ENCODE data around the gene TANGO2.
A peak's percentile ranks its signal among the peaks of the same experiment; 100 is the strongest.

Gene TANGO2

GRCh38 chr22:20112623-20113511, 92.0 kb downstream of the TANGO2 start:
- in situ Hi-C loops (cut with HindIII; ENCODE audit: low sequenced_read_pairs), result no loop called here

DNA sequence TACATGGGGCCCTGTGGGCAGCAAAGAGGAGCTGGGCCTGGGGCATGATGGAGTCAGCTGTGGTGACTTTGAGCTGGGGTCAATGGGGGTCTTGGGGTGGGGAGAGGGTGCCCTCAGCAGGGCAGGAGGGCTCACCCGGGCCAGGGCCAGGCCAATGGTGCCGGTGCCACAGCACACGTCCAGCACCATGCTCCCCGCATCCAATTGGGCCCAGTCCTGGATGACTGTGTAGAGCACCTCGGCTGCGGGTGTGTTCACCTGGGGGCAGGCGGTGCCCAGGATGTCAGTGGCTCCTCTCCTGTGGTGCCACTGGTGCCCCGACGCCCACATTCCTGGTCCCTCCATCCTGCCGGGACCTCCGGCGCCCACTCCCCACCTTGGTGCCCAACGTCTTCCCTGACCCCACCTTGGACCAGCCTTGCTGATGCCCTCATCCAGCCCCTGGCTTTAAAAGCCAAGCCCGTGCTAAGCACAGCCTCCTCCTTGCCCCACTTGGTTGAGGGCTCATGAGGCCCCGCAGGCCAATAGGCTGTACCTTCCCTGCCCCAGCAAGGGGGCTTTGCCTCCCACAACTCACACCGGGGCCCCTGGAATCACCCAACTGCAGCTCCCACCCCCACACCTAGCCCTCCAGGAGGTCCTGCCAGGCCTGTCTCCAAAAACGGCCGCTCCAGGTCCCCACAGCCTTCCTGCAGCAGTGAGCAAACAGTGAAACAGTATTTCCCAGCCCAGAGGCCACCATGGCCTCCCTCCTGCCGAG, 92.8 kb downstream of the TANGO2 start:
- in situ Hi-C loops (cut with HindIII; ENCODE audit: low sequenced_read_pairs), result no loop called here
- TF ChIP-seq, protein P1, sequence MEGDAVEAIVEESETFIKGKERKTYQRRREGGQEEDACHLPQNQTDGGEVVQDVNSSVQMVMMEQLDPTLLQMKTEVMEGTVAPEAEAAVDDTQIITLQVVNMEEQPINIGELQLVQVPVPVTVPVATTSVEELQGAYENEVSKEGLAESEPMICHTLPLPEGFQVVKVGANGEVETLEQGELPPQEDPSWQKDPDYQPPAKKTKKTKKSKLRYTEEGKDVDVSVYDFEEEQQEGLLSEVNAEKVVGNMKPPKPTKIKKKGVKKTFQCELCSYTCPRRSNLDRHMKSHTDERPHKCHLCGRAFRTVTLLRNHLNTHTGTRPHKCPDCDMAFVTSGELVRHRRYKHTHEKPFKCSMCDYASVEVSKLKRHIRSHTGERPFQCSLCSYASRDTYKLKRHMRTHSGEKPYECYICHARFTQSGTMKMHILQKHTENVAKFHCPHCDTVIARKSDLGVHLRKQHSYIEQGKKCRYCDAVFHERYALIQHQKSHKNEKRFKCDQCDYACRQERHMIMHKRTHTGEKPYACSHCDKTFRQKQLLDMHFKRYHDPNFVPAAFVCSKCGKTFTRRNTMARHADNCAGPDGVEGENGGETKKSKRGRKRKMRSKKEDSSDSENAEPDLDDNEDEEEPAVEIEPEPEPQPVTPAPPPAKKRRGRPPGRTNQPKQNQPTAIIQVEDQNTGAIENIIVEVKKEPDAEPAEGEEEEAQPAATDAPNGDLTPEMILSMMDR (IDR thresholded peaks at IDR 0.05; ENCODE audit: low read depth, low read length, missing control alignments), result no peak
- H3K4me3 ChIP-seq (ENCODE audit: low read depth, low read length), result no peak overlapping the region
- DNase-seq (ENCODE audit: low read depth), result no peak

More at GRCh38 chr22:20112623-20113511, 92.0 kb downstream of the TANGO2 start:
- TF ChIP-seq, protein P1 (IDR thresholded peaks at IDR 0.05; ENCODE audit: low read depth, low read length, missing control alignments), result no peak
- H3K4me3 ChIP-seq (ENCODE audit: low read depth, low read length), result no peak overlapping the region
- DNase-seq (ENCODE audit: low read depth), result no peak

DNA sequence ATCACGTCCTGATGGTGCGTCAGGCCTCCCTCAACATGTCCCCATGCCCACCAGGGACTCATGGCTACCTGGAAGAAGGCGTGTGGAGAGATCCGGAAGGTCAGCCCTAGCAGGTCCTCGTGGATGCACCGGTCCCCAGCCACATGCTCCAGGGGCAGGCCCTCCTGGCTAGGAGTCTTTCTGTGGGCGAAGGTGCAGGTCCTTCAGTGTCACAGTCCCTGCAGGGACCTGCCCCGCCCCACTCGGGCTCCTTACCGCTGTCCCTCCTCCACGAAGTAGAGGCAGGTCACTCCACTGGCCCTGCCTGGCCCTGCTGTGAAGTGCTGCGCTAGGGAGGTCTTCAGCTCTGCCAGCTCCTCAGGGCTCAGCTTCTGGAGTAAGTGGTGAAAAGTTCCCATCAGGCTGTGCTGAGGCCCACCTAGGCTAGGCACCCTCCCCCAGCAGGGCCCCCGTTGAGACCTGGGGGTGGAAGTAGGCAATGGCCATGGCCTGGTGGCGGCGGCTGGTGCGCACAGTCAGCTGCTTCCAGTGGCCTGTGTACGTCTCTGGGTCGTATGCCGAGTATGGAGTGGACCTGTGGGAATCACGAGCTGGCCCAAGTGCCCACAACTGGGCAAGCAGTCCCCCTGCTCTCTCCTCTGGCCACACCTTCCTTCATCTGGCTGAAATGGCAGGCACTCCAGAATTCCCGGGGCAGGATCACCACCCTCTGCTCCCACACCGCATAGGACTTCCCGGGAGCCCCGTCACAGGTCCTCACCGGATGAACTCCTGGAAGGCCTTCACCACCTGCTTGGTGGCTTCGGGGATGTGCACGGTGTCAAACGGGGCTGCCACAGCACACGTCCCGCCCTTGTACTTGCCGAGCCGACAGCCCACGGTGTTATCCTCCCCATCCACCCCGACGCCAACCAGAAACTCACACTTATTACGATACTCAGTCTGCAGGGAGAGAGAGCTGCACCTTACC, 93.9 kb downstream of the TANGO2 start:
- TF ChIP-seq, protein P1 (IDR thresholded peaks at IDR 0.05; ENCODE audit: low read depth, low read length, missing control alignments), result no peak
- no peak overlapping the region for H3K4me3 ChIP-seq (ENCODE audit: low read depth, low read length)
- DNase-seq (ENCODE audit: low read depth), result no peak
- in situ Hi-C loops (cut with HindIII; ENCODE audit: low sequenced_read_pairs), result no loop called here

- in situ Hi-C loops (cut with HindIII; ENCODE audit: low sequenced_read_pairs), result no loop called here
- TF ChIP-seq, protein P1 (IDR thresholded peaks at IDR 0.05; ENCODE audit: low read depth, low read length, missing control alignments), result no peak
- no peak for DNase-seq (ENCODE audit: low read depth)
- H3K4me3 ChIP-seq (ENCODE audit: low read depth, low read length), result peak within 1 kb of the TSS; percentile 94
Measured at GRCh38 chr22:20115691-20116375, 94.9 kb downstream of the TANGO2 start, which contains the start of gene RANBP1. Gene RANBP1, plus strand, starts transcription at chr22:20116104. Its CDS starts 81 bp downstream, at chr22:20116185.

DNA sequence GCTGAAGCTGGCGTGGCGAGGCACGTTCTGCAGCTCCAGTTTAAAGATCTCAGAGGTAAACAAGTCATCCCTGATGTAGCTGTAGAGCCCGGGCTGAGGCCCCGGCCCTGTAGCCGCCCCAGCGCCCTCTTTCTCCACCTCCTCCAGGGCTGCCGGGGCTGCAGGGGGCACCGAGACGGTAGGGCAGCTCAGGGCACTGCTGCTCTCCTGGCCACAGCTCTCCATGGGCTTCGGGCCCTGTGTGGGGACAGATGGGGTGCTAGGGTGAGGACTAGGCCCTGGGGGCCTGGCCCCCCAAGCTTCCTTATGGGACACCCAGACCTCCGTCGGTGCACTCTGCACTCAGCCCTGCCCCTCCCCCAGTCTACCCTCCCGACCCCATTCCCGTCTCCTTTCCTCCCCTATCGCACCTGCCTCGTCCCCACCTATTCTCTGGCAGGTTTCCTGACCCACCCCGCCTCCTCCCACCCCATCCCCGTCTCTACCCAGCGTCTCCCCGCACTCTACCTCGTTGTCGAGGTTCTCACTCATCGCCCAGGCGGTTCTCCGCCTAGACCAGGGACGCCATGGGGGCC, 95.6 kb downstream of the TANGO2 start:
- in situ Hi-C loops (cut with HindIII; ENCODE audit: low sequenced_read_pairs), result no loop called here
- TF ChIP-seq, protein P1 (IDR thresholded peaks at IDR 0.05; ENCODE audit: low read depth, low read length, missing control alignments), result no peak
- peak overlapping the region; percentile 94 for H3K4me3 ChIP-seq (ENCODE audit: low read depth, low read length)
- DNase-seq (ENCODE audit: low read depth), result no peak

All from astrocyte of the cerebellum (primary cell).